PC-3 (cell line): ENCODE data around the gene PSME1.

Source experiments
- EZH2 ChIP-seq: fragments of 300-600 bp; sonication (generic); IDR thresholded peaks from one replicate; pipeline ENCODE4 v1.6.1; 2017; ENCODE audit warnings: antibody characterized with exemption, mild to moderate bottlenecking, low read length; ENCODE audit not compliant: unreplicated experiment
- EZH2phosphoT487 ChIP-seq: fragments of 300-600 bp; sonication (generic); IDR thresholded peaks from 2 replicates; pipeline ENCODE4 v1.6.1; 2018; ENCODE audit warnings: mild to moderate bottlenecking, antibody characterized with exemption, low read length, borderline replicate concordance
- TF ChIP-seq, protein P1 (sequence below): fragments of 300-600 bp; sonication (generic); conservative IDR thresholded peaks from 2 replicates; pipeline ENCODE4 v1.5.1; 2017; ENCODE audit warnings: antibody characterized with exemption, low read depth, mild to moderate bottlenecking, low read length

DNA sequence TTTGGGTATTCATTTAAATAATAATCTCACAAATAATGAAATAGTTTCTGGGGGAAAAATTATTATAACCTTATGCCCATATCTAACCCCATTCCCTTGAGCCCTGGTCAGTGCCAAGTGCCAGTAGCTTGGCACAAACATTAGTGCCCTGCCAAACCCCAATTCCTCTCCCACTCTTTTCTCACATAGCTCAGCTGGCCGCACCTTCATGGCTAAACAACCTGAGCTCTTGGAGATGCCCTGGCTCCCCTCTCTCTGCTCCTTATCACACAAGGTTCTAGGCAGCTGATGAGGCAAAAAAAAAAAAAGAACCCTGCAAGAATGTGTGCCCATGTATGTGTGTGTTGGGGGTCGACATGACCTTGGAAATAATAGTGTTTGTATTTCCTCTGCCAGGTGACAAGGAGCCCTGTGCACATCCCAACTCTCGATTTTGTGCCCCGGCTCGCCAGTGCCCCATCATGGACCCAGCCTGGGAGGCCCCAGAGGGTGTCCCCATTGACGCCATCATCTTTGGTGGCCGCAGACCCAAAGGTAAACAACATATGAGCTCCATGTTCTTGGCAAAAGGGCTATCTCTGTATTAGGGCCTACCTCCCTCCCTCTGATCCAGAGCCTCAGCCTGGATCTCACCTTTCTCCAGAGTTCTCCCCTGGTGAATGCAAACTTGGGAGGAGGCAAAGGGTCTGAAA is 33.5 kb upstream of the PSME1 start:
- TF ChIP-seq, protein P1, sequence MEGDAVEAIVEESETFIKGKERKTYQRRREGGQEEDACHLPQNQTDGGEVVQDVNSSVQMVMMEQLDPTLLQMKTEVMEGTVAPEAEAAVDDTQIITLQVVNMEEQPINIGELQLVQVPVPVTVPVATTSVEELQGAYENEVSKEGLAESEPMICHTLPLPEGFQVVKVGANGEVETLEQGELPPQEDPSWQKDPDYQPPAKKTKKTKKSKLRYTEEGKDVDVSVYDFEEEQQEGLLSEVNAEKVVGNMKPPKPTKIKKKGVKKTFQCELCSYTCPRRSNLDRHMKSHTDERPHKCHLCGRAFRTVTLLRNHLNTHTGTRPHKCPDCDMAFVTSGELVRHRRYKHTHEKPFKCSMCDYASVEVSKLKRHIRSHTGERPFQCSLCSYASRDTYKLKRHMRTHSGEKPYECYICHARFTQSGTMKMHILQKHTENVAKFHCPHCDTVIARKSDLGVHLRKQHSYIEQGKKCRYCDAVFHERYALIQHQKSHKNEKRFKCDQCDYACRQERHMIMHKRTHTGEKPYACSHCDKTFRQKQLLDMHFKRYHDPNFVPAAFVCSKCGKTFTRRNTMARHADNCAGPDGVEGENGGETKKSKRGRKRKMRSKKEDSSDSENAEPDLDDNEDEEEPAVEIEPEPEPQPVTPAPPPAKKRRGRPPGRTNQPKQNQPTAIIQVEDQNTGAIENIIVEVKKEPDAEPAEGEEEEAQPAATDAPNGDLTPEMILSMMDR, result no peak
- TF ChIP-seq EZH2 (no peak), EZH2phosphoT487 (no peak)
